HUDEP-2 (cell line): Measurements from ENCODE around the gene ADPRM.

Source experiments
- DNase-seq, 76 experiments: peaks; one replicate each; lab custom pipeline; 2025; ENCODE audit not compliant: unreplicated experiment in 76 of 76; lab: John Stamatoyannopoulos, UW

The ADPRM gene

GRCh38 chr17:10738521-10739258, 41.3 kb downstream of the ADPRM start:
- no peak for DNase-seq

- DNase-seq = no peak
Measured at GRCh38 chr17:10739386-10739785, 42.0 kb downstream of the ADPRM start.

GRCh38 chr17:10741416-10742135, 44.2 kb downstream of the ADPRM start:
- peak in 3 of 76 experiments; percentile 2 to 20 (median 11) for DNase-seq

- DNase-seq = no peak
Measured at GRCh38 chr17:10742431-10742830, 45.0 kb downstream of the ADPRM start.

- DNase-seq = no peak
Measured at GRCh38 chr17:10743316-10744009, 46.1 kb downstream of the ADPRM start.

GRCh38 chr17:10744501-10745000, 47.2 kb downstream of the ADPRM start:
- DNase-seq = no peak

- no peak for DNase-seq
Measured at GRCh38 chr17:10745231-10745630, 47.8 kb downstream of the ADPRM start.

- no peak for DNase-seq
Measured at GRCh38 chr17:10748531-10749181, 51.3 kb downstream of the ADPRM start.

- DNase-seq = no peak
Measured at GRCh38 chr17:10750210-10750609, 52.8 kb downstream of the ADPRM start.

GRCh38 chr17:10751563-10751962, 54.2 kb downstream of the ADPRM start:
- no peak for DNase-seq

- no peak for DNase-seq
Measured at GRCh38 chr17:10752696-10753095, 55.3 kb downstream of the ADPRM start.

GRCh38 chr17:10754109-10754508, 56.7 kb downstream of the ADPRM start:
- DNase-seq = peak in 36 of 76 experiments; percentile 3 to 50 (median 24)

- no peak for DNase-seq
Measured at GRCh38 chr17:10754861-10755591, 57.6 kb downstream of the ADPRM start.

- DNase-seq = no peak
Measured at GRCh38 chr17:10755592-10756127, 58.3 kb downstream of the ADPRM start.

GRCh38 chr17:10756185-10756584, 58.8 kb downstream of the ADPRM start:
- no peak for DNase-seq

GRCh38 chr17:10756619-10757018, 59.2 kb downstream of the ADPRM start:
- DNase-seq = peak in 5 of 76 experiments; percentile 9 to 41 (median 17)

- DNase-seq = peak in 1 of 76 experiments; percentile 1
Measured at GRCh38 chr17:10757067-10757466, 59.7 kb downstream of the ADPRM start.

- no peak for DNase-seq
Measured at GRCh38 chr17:10757647-10758046, 60.3 kb downstream of the ADPRM start.

- DNase-seq = no peak
Measured at GRCh38 chr17:10758062-10758461, 60.7 kb downstream of the ADPRM start.
